ENCODE data around the gene LIN37. TPM values are rescaled to one million over a fixed set of nuclear protein-coding genes. Genes with fewer than 3 reads are reported as not detected.

Gene LIN37
- total and polyA plus RNA-seq, 9 of the 15 experiments (the other 6 are each of a cell fraction or from before 2014, with no cell fraction given) = 1.2 to 12.5 (median 8.6) TPM

GRCh38 chr19:35748106-35749020, at the start of gene LIN37 (continued):
- no peak; the same call in 1 of the 2 replicates for TF ChIP-seq REST (IDR thresholded peaks at IDR 0.05; ENCODE audit: borderline replicate concordance)
- no peak for TF ChIP-seq REST (CRISPR knock-in tag; IDR thresholded peaks at IDR 0.05; ENCODE audit: low read depth)
- no peak; the same call in 1 of the 2 replicates for TF ChIP-seq MAFF (IDR thresholded peaks at IDR 0.05; ENCODE audit: low read length)
- TF ChIP-seq HNRNPH1 (optimal IDR thresholded peaks at IDR 0.05; ENCODE audit: low read depth, low read length) = no peak
- TF ChIP-seq AFF1 (IDR thresholded peaks at IDR 0.05; ENCODE audit: low read depth in 1 of 2, partially characterized antibody in 2 of 2) = peak; percentile 44 to 97
- TF ChIP-seq ZNF512 (tag; IDR thresholded peaks at IDR 0.05) = no peak
- peak; percentile 78 for TF ChIP-seq POLR2A (conservative IDR thresholded peaks at IDR 0.05)
- TF ChIP-seq PCBP2 (IDR thresholded peaks at IDR 0.05; ENCODE audit: low read depth, low read length, poor library complexity, severe bottlenecking) = no peak
- TF ChIP-seq RB1 (IDR thresholded peaks at IDR 0.05; ENCODE audit: low read depth) = no peak
- TF ChIP-seq ZBTB49 (CRISPR knock-in tag; IDR thresholded peaks at IDR 0.05; ENCODE audit: borderline replicate concordance) = no peak

All from K562 (cell line).